Thymus (tissue), 11 donors: ENCODE data around the gene KDM5C. TPM values are rescaled to one million over a fixed set of nuclear protein-coding genes. Genes with fewer than 3 reads are reported as not detected.

Experiments used
- DNase-seq, 9 donors: peaks; one replicate each; pipeline ENCODE4 v3.0.0-alpha.2; 2013; ENCODE audit warnings: low spot score in 9 of 9, low read depth in 6 of 9, missing footprints in 1 of 9
- H3K27ac ChIP-seq, 2 donors: one replicate each; pipeline ENCODE4 v1.5.1; 2013; ENCODE audit warnings: control low read depth in 1 of 2, low read depth in 1 of 2, low read length in 1 of 2, mild to moderate bottlenecking in 1 of 2, moderate library complexity in 1 of 2
- H3K27me3 ChIP-seq, 2 donors: one replicate each; pipeline ENCODE4 v1.5.1; 2013; ENCODE audit warnings: low read length in 1 of 2; ENCODE audit not compliant: control insufficient read depth in 2 of 2, insufficient read depth in 1 of 2
- H3K36me3 ChIP-seq, 2 donors: one replicate each; pipeline ENCODE4 v1.5.1; 2013; ENCODE audit warnings: low read length in 1 of 2, mild to moderate bottlenecking in 1 of 2, moderate library complexity in 1 of 2; ENCODE audit not compliant: control insufficient read depth in 2 of 2, insufficient read depth in 2 of 2
- H3K4me1 ChIP-seq, 2 donors: one replicate each; pipeline ENCODE4 v1.5.1; 2013; ENCODE audit warnings: low read length in 2 of 2; ENCODE audit not compliant: control insufficient read depth in 2 of 2, insufficient read depth in 2 of 2
- H3K4me3 ChIP-seq, 2 donors: one replicate each; pipeline ENCODE4 v1.5.1; 2013; ENCODE audit warnings: low read length in 2 of 2, control low read depth in 1 of 2, mild to moderate bottlenecking in 1 of 2
- H3K9me3 ChIP-seq, 2 donors: one replicate each; pipeline ENCODE4 v1.5.1; 2013; ENCODE audit warnings: low read length in 1 of 2, mild to moderate bottlenecking in 1 of 2; ENCODE audit not compliant: control insufficient read depth in 2 of 2, insufficient read depth in 1 of 2
- WGBS: extraction: QIAGEN DNeasy Blood & Tissue Kit; methylation state at CpG from one replicate; pipeline ENCODE4 v1.1.7; 2013; 5-methylcytosine and 5-hydroxymethylcytosine counted together
- polyA plus RNA-seq: library from polyadenylated mRNA; stranded (reverse); fragments of 200-250 nt; gene quantifications from one replicate; pipeline ENCODE4 v1.2.3, GENCODE V29; 2013
- total RNA-seq: library from RNA; stranded (reverse); fragments of 120-200 nt; gene quantifications from one replicate; pipeline ENCODE4 v1.2.4, GENCODE V29; 2013
- donor health status: healthy.

Gene KDM5C
- total and polyA plus RNA-seq, 2 donors: 29.0 to 48.3 TPM

- no peaks in the 10 kb centered on the region for H3K36me3 ChIP-seq
- H3K9me3 ChIP-seq: no peaks in the 10 kb centered on the region
- H3K4me3 ChIP-seq: no peak overlapping the region
- H3K4me1 ChIP-seq: no peaks in the 10 kb centered on the region
- WGBS: 25% methylated on average over 8 of the region's 8 CpGs
- no peak for DNase-seq
- peaks cover 0 to 29% of the 10 kb centered on the region in 2 donors for H3K27me3 ChIP-seq
- no peak overlapping the region for H3K27ac ChIP-seq
These were observed 37.9 kb upstream of the KDM5C start for GRCh38 chrX:53262918-53263394.

GRCh38 chrX:53262189-53262917, 37.3 kb upstream of the KDM5C start:
- no peak overlapping the region for H3K4me3 ChIP-seq
- 91% methylated on average over 7 of the region's 7 CpGs for WGBS
- DNase-seq: no peak
- no peaks in the 10 kb centered on the region for H3K36me3 ChIP-seq
- H3K27me3 ChIP-seq: peaks cover 0 to 28% of the 10 kb centered on the region in 2 donors
- H3K27ac ChIP-seq: no peak overlapping the region
- no peaks in the 10 kb centered on the region for H3K9me3 ChIP-seq
- H3K4me1 ChIP-seq: no peaks in the 10 kb centered on the region

GRCh38 chrX:53261355-53261972, 36.5 kb upstream of the KDM5C start:
- no peaks in the 10 kb centered on the region for H3K9me3 ChIP-seq
- no peaks in the 10 kb centered on the region for H3K4me1 ChIP-seq
- H3K27ac ChIP-seq: no peak overlapping the region
- no peaks in the 10 kb centered on the region for H3K36me3 ChIP-seq
- H3K4me3 ChIP-seq: no peak overlapping the region
- DNase-seq: peak in 2 of 9 donors; percentile 1 to 23
- H3K27me3 ChIP-seq: peaks cover 0 to 35% of the 10 kb centered on the region in 2 donors
- WGBS: 15% methylated on average over 7 of the region's 7 CpGs

DNA sequence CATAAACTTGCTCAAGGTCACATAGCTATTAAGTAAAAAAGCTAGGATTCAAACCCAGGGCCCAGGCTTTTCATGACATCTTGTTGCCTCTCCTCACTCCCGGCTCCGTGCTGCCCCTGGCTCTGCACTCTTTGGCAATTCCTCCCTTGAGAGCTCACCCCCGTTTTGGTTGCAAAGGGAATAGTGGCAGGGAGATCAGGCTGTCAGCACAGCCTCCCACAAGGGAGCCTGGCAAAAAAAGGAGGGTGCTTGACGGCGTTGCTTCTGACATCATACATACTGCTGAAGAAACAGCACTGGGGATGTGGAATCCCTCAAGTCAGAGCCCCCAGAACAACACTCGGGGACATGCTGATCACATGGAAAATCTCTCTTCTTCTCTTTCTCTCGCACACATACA, 35.8 kb upstream of the KDM5C start:
- H3K27ac ChIP-seq: no peak overlapping the region
- no peak for DNase-seq
- WGBS: 92% methylated on average over 7 of the region's 7 CpGs
- H3K27me3 ChIP-seq: peaks cover 0 to 35% of the 10 kb centered on the region in 2 donors
- no peaks in the 10 kb centered on the region for H3K9me3 ChIP-seq
- H3K4me1 ChIP-seq: no peaks in the 10 kb centered on the region
- no peaks in the 10 kb centered on the region for H3K36me3 ChIP-seq
- no peak overlapping the region for H3K4me3 ChIP-seq

- no peaks in the 10 kb centered on the region for H3K4me1 ChIP-seq
- 98% methylated on average over 6 of the region's 6 CpGs for WGBS
- no peak for DNase-seq
These were observed 32.8 kb upstream of the KDM5C start for GRCh38 chrX:53257670-53258423.

DNA sequence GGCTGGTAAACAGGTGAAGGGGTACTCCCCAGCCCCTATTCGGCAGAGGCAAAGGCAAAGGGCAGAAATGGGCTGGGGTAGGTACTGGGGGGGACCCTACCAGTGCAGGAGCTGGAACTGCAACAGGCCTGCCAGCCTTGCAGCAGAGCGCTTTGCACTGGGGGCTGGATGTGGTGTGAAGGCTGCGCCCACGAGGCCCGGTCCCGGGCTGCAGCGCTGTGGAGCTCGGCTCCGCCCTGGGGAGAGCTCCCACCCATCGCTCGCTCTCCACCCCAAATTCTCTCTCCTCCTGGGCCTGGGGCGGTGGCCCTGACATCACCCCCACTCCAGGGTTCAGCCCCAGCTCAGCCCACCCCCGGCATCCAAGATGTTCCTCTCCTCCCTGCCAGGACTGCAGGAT, 32.2 kb upstream of the KDM5C start:
- no peaks in the 10 kb centered on the region for H3K4me1 ChIP-seq
- no peak for DNase-seq
- 97% methylated on average over 13 of the region's 13 CpGs for WGBS
- no peaks in the 10 kb centered on the region for H3K36me3 ChIP-seq
- H3K27ac ChIP-seq: no peak overlapping the region
- H3K27me3 ChIP-seq: peaks cover 0 to 20% of the 10 kb centered on the region in 2 donors
- H3K4me3 ChIP-seq: no peak overlapping the region
- H3K9me3 ChIP-seq: no peaks in the 10 kb centered on the region

More at GRCh38 chrX:53257670-53258423, 32.8 kb upstream of the KDM5C start:
- Histone ChIP-seq H3K9me3 (no peaks in the 10 kb centered on the region), H3K27me3 (peaks cover 0 to 26% of the 10 kb centered on the region in 2 donors), H3K36me3 (no peaks in the 10 kb centered on the region), H3K4me3 (no peak overlapping the region), H3K27ac (no peak overlapping the region)

- Histone ChIP-seq H3K36me3 (no peaks in the 10 kb centered on the region), H3K27me3 (peaks cover 0 to 16% of the 10 kb centered on the region in 2 donors), H3K9me3 (no peaks in the 10 kb centered on the region), H3K27ac (no peak overlapping the region), H3K4me1 (no peaks in the 10 kb centered on the region), H3K4me3 (no peak overlapping the region)
- WGBS: 88% methylated on average over 17 of the region's 17 CpGs
- DNase-seq: no peak
These were observed 31.5 kb upstream of the KDM5C start for GRCh38 chrX:53256446-53257041.

DNA sequence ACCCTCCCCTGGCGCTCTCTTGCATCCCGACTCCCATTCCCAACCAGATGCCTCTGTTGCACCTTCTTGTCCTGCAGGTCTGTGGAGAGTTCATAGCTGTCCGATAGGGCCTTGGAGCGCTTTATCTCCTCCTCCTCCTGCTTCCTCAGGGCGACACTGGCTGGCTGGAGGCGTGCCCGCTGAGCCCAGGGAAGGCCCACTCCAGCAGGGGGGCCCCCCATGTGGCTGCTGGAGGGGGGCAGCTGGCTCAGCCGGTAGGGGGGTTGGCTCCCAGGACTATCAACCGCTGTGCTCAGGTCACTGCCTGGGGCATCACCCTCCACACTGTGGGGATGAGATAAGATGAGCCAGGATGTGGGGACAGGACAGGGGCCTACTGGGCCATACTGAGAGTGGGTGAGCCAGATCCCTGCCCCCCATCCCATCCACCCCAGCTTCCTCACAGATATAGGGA, 30.8 kb upstream of the KDM5C start:
- 89% methylated on average over 9 of the region's 9 CpGs for WGBS
- no peaks in the 10 kb centered on the region for H3K4me1 ChIP-seq
- no peak overlapping the region for H3K27ac ChIP-seq
- H3K9me3 ChIP-seq: no peaks in the 10 kb centered on the region
- no peak for DNase-seq
- H3K4me3 ChIP-seq: no peak overlapping the region
- H3K36me3 ChIP-seq: no peaks in the 10 kb centered on the region
- H3K27me3 ChIP-seq: peaks cover 0 to 12% of the 10 kb centered on the region in 2 donors
